Caco-2 (cell line): Measurements from ENCODE around the gene USH2A. TPM values are rescaled to one million over a fixed set of nuclear protein-coding genes. Genes with fewer than 3 reads are reported as not detected.
A peak's percentile ranks its signal among the peaks of the same experiment; 100 is the strongest.

Source experiments
- BruUV-seq: library from RNA; stranded (reverse); fragments of 400-500 nt; replicated peaks from 2 replicates; lab custom pipeline; 2021; lab: Mats Ljungman, UMichigan
- CTCF ChIA-PET: fragments of 300-600 bp; sonication (Branson Sonifier 250); formaldehyde crosslinking; loops from one replicate; lab custom pipeline; 2022; ENCODE audit warnings: antibody characterized with exemption; lab: Charles Lee
- POLR2A ChIA-PET: fragments of 300-600 bp; sonication (Branson Sonifier 250); formaldehyde crosslinking; loops from one replicate; lab custom pipeline; 2022; ENCODE audit warnings: antibody characterized with exemption; lab: Charles Lee
- DNase-seq, 2 experiments: peaks; one replicate each; pipeline versions ENCODE4 v3.0.0 to v3.0.0-alpha.2; 2020 to 2022
- H3K27me3 ChIP-seq: replicated peaks from 2 replicates; pipeline ENCODE4 v1.6.0; 2011; ENCODE audit warnings: low read length; ENCODE audit not compliant: control insufficient read depth, insufficient read depth
- H3K36me3 ChIP-seq: 2 replicates; pipeline ENCODE4 v1.5.1; 2011; ENCODE audit warnings: low read length; ENCODE audit not compliant: control insufficient read depth, insufficient read depth
- H3K4me1 ChIP-seq: fragments of 250-450 bp; sonication (Bioruptor Pico); 2 replicates; pipeline ENCODE4 v1.5.1; 2020; ENCODE audit warnings: mild to moderate bottlenecking
- H3K4me3 ChIP-seq: 2 replicates; pipeline ENCODE4 v1.5.1; 2011; ENCODE audit warnings: low read depth, mild to moderate bottlenecking, control low read depth, low read length
- H3K9me3 ChIP-seq: fragments of 250-450 bp; sonication (Bioruptor Pico); 2 replicates; pipeline ENCODE4 v1.5.1; 2020; ENCODE audit warnings: mild to moderate bottlenecking, moderate library complexity
- H3K27ac Mint-ChIP-seq: one replicate; pipeline ENCODE4 v1.8.0; 2022; ENCODE audit warnings: mixed read lengths; ENCODE audit not compliant: unreplicated experiment
- H3K27me3 Mint-ChIP-seq: one replicate; pipeline ENCODE4 v1.8.0; 2022; ENCODE audit warnings: mixed read lengths; ENCODE audit not compliant: insufficient read depth, unreplicated experiment
- H3K36me3 Mint-ChIP-seq: one replicate; pipeline ENCODE4 v1.8.0; 2022; ENCODE audit warnings: mild to moderate bottlenecking, mixed read lengths; ENCODE audit not compliant: insufficient read depth, unreplicated experiment
- H3K4me1 Mint-ChIP-seq: one replicate; pipeline ENCODE4 v1.8.0; 2022; ENCODE audit warnings: low read depth, mixed read lengths; ENCODE audit not compliant: unreplicated experiment
- H3K4me3 Mint-ChIP-seq: one replicate; pipeline ENCODE4 v1.8.0; 2022; ENCODE audit warnings: mild to moderate bottlenecking, moderate library complexity, mixed read lengths; ENCODE audit not compliant: unreplicated experiment
- H3K9me3 Mint-ChIP-seq: one replicate; pipeline ENCODE4 v1.8.0; 2022; ENCODE audit warnings: mixed read lengths; ENCODE audit not compliant: unreplicated experiment
- intact Hi-C: fragments of 100-400 bp; cut with micrococcal nuclease; formaldehyde crosslinking; loops from one replicate; pipeline ENCODE4 v1.10.0; 2022; ENCODE audit not compliant: unreplicated experiment
- total RNA-seq: library from RNA; stranded (reverse); gene quantifications from 2 replicates; pipeline ENCODE4 v1.2.3, GENCODE V29; 2022
- TF ChIP-seq, protein P1 (sequence below), 2 experiments: fragments of 200-600 bp in 1 of 2; IDR thresholded peaks; 1 replicate in 1 of 2; 2 replicates in 1 of 2; pipeline versions ENCODE4 v1.5.1 to v1.8.0; 2011 to 2022; ENCODE audit warnings: antibody characterized with exemption in 1 of 2, control low read depth in 1 of 2, inconsistent platforms in 1 of 2, low read depth in 1 of 2, low read length in 1 of 2, mild to moderate bottlenecking in 1 of 2, moderate library complexity in 1 of 2; ENCODE audit not compliant: insufficient read depth in 1 of 2, severe bottlenecking in 1 of 2, unreplicated experiment in 1 of 2

Gene USH2A
- total RNA-seq, 1 experiment from 2014 or later, result 0.11 TPM

DNA sequence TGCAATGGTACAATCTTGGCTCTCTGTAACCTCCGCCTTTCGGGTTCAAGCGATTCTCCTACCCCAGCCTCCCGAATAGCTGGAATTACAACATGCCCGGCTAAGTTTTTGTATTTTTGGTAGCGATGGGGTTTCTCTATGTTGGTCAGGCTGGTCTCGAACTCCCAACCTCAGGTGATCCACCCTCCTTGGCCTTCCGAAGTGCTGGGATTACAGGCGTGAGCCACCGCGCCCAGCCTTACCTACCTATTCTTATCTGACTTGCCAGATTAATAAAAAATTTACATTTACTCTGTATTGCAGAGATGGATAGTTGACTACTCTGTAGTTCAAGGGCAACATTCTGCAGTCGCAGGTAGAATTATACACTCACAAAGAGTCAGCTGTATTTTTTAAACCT, 496.6 kb downstream of the USH2A start:
- no peaks in the 10 kb centered on the region for H3K9me3 ChIP-seq
- BruUV-seq, result no TSS peak
- TF ChIP-seq, protein P1, sequence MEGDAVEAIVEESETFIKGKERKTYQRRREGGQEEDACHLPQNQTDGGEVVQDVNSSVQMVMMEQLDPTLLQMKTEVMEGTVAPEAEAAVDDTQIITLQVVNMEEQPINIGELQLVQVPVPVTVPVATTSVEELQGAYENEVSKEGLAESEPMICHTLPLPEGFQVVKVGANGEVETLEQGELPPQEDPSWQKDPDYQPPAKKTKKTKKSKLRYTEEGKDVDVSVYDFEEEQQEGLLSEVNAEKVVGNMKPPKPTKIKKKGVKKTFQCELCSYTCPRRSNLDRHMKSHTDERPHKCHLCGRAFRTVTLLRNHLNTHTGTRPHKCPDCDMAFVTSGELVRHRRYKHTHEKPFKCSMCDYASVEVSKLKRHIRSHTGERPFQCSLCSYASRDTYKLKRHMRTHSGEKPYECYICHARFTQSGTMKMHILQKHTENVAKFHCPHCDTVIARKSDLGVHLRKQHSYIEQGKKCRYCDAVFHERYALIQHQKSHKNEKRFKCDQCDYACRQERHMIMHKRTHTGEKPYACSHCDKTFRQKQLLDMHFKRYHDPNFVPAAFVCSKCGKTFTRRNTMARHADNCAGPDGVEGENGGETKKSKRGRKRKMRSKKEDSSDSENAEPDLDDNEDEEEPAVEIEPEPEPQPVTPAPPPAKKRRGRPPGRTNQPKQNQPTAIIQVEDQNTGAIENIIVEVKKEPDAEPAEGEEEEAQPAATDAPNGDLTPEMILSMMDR (IDR thresholded peaks at IDR 0.05; ENCODE audit: insufficient read depth in 1 of 2, low read depth in 1 of 2, low read length in 1 of 2, severe bottlenecking in 1 of 2, unreplicated experiment in 1 of 2), result no peak
- DNase-seq, result no peak
- H3K27me3 ChIP-seq, result no peaks in the 10 kb centered on the region
- H3K36me3 Mint-ChIP-seq, result no peaks in the 10 kb centered on the region
- no peaks in the 10 kb centered on the region for H3K4me1 Mint-ChIP-seq
- H3K4me3 Mint-ChIP-seq, result no peak overlapping the region
- intact Hi-C loops, result no loop called here
- no peaks in the 10 kb centered on the region for H3K36me3 ChIP-seq
- H3K9me3 Mint-ChIP-seq, result no peaks in the 10 kb centered on the region
- H3K4me3 ChIP-seq, result no peak overlapping the region
- ChIA-PET POLR2A (no interaction called here), CTCF (no interaction called here)
- no peak overlapping the region for H3K27ac Mint-ChIP-seq
- no peaks in the 10 kb centered on the region; the same call in 1 of the 2 replicates for H3K4me1 ChIP-seq
- H3K27me3 Mint-ChIP-seq, result no peaks in the 10 kb centered on the region

DNA sequence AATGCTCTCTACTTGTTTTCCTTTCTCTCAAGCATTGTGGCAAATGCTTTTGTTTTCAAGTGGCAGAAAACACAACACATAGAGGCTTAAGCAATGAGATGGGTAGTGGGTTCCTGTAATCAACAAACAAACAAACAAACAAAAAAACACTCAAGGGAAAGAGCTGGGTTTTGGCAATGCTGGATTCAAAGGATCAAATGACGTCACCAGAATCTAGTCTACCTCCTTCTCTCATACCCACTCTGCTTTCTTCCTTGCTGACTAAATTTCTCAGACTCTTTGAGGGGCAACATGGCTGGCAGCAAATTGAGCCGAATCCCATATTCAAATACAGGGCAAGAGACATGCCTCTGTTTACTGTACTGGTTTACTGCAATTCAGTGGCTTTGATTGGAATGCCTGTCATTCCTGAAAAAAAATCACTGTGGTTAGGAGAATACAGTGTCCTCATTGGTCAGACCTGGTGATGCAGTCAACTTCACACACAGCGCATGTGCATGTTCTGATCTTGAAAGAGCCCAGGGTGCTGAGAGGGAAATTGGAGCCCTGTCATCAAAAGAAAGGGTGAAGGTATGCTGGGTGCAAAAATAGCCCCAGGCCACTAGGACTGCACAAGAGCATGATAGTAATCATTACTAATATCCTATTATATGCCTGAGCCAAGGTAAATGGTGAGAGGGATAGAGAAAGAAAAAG, 500.0 kb downstream of the USH2A start:
- no peak for DNase-seq
- POLR2A ChIA-PET, result no interaction called here

DNA sequence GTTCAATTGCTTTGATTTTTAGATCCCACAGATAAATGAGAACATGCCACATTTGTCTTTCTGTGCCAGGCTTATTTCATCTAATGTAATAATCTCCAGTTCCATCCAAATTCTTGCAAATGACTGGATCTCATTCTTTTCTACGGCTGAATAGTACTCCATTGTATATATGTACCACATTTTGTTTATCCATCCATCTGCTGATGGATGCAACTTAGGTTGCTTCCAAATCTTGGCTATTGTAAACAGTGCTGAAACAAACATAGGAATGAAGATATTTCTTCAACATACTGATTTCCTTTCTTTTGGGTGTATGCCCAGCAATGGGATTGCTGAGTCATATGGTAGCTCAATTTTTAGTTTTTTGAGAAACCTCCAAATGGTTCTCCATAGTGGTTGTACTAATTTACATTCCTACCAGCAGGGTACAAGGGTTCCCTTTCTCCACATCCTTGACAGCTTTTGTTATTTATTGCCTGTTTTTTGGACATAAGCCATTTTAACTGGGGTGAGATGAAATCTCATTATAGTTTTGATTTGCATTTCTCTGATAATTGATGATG, 511.8 kb downstream of the USH2A start:
- no peaks in the 10 kb centered on the region for H3K27me3 Mint-ChIP-seq
- ChIA-PET CTCF (no interaction called here), POLR2A (no interaction called here)
- Histone ChIP-seq H3K4me3 (no peak overlapping the region), H3K27me3 (no peaks in the 10 kb centered on the region), H3K36me3 (no peaks in the 10 kb centered on the region), H3K9me3 (no peaks in the 10 kb centered on the region), H3K4me1 (no peaks in the 10 kb centered on the region)
- peaks cover 6% of the 10 kb centered on the region for H3K9me3 Mint-ChIP-seq
- H3K4me3 Mint-ChIP-seq, result no peak overlapping the region
- no peak for DNase-seq
- TF ChIP-seq, protein P1 (IDR thresholded peaks at IDR 0.05; ENCODE audit: insufficient read depth in 1 of 2, low read depth in 1 of 2, low read length in 1 of 2, severe bottlenecking in 1 of 2, unreplicated experiment in 1 of 2), result peak in 1 of 2 experiments; percentile 27
- intact Hi-C loops, result no loop called here
- BruUV-seq, result no TSS peak
- H3K27ac Mint-ChIP-seq, result no peak overlapping the region
- H3K36me3 Mint-ChIP-seq, result no peaks in the 10 kb centered on the region
- no peaks in the 10 kb centered on the region for H3K4me1 Mint-ChIP-seq

More for the DNA sequence above, 500.0 kb downstream of the USH2A start:
- Histone ChIP-seq H3K9me3 (no peaks in the 10 kb centered on the region), H3K4me1 (no peaks in the 10 kb centered on the region), H3K27me3 (no peaks in the 10 kb centered on the region), H3K36me3 (no peaks in the 10 kb centered on the region), H3K4me3 (no peak overlapping the region)
- Mint-ChIP-seq H3K9me3 (no peaks in the 10 kb centered on the region), H3K27ac (no peak overlapping the region), H3K4me3 (no peak overlapping the region), H3K36me3 (no peaks in the 10 kb centered on the region), H3K27me3 (no peaks in the 10 kb centered on the region), H3K4me1 (no peaks in the 10 kb centered on the region)
- CTCF ChIA-PET, result no interaction called here
- TF ChIP-seq, protein P1 (IDR thresholded peaks at IDR 0.05; ENCODE audit: insufficient read depth in 1 of 2, low read depth in 1 of 2, low read length in 1 of 2, severe bottlenecking in 1 of 2, unreplicated experiment in 1 of 2), result no peak
- no TSS peak for BruUV-seq
- intact Hi-C loops, result no loop called here
